Measurements from ENCODE around the gene IGF2. TPM values are rescaled to one million over a fixed set of nuclear protein-coding genes. Genes with fewer than 3 reads are reported as not detected.

The IGF2 gene
- total and polyA plus RNA-seq, 10 of the 15 experiments (the other 5 are each of a cell fraction or from before 2014, with no cell fraction given), result 0.41 TPM; not detected in 9

DNA sequence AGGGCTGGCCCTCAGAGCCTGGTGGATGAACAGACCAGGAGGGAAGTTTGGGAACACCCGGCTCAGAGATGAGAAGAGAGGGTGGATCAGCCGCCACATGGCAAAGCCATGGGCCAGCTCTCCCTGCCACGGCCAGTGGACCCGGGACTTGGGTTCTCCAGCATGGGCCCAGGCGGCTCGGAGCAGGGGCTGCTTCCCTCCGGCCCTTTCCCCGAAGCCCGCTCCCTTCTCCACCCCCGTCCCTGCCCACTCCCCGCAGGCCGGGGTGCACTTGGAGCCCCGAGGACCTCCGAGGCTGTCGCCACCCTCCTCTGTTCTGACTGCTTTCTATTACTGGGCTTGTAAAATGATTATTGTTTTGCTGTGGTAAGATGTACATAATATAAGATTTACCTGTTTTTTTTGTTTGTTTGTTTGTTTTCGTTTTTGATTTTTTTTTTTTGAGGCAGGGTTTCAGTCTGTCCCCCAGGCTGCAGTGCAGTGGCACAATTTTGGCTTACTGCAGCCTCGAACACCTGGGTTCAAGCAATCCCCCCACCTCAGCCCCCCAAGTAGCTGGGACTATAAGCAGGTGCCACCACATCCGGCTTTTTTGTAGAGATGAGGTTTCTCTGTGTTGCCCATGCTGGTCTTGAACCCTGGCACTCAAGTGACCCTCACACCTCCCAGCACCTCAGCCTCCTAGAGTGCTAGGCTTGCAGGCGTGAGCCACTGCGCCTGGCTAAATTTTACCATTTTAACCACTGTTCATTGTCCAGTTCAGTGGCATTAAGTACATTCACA, 43.7 kb upstream of the IGF2 start:
- intact Hi-C loops (cut with micrococcal nuclease; ENCODE audit: unreplicated experiment), result no loop called here
- POLR2A ChIA-PET, result no interaction called here
- DNase-seq (ENCODE audit: low read depth, low spot score) (no peak), ATAC-seq (no peak), FAIRE-seq (no peak)
- H4K20me1 ChIP-seq (ENCODE audit: control insufficient read depth, insufficient read depth), result no peaks in the 10 kb centered on the region
- H3K36me3 ChIP-seq (ENCODE audit: control insufficient read depth in 2 of 2, insufficient read depth in 2 of 2, low read length in 1 of 2), result no peaks in the 10 kb centered on the region
- no peaks in the 10 kb centered on the region for H3K27me3 ChIP-seq (replicated peaks in 1 of 2; ENCODE audit: control insufficient read depth in 2 of 2, insufficient read depth in 2 of 2, low read length in 1 of 2)
- no peaks in the 10 kb centered on the region for H3K9me3 ChIP-seq (replicated peaks; ENCODE audit: control insufficient read depth, insufficient read depth, low read length)
- TF ChIP-seq RCOR1 (conservative IDR thresholded peaks at IDR 0.05; ENCODE audit: low read depth, low read length), result no peak
- in situ Hi-C loops (cut with MboI), result no loop called here
- no peak overlapping the region for H3K9ac ChIP-seq (ENCODE audit: control insufficient read depth, insufficient read depth, low read length)
- WGBS (ENCODE audit: insufficient coverage, insufficient replicate concordance, low lambda C conversion rate, missing lambda C conversion rate), result 39% methylated on average over 17 of the region's 20 CpGs
- H3K27ac ChIP-seq (ENCODE audit: control insufficient read depth, insufficient read depth), result no peak overlapping the region
- H3K4me1 ChIP-seq (ENCODE audit: control insufficient read depth, insufficient read depth, low read length), result no peaks in the 10 kb centered on the region
- no peaks in the 10 kb centered on the region for H3K79me2 ChIP-seq (ENCODE audit: control insufficient read depth, insufficient read depth, low read length)
- RAD21 ChIA-PET (ENCODE audit: unreplicated experiment), result no interaction called here
- H3K4me3 ChIP-seq, result no peak overlapping the region
- no TSS peak for BruUV-seq (replicated peaks)
- CTCF ChIA-PET, result no interaction called here
- H2AFZ ChIP-seq (ENCODE audit: control insufficient read depth, low read depth, low read length), result no peak overlapping the region
- SMC1A ChIA-PET (ENCODE audit: uncharacterized antibody, unreplicated experiment), result no interaction called here
- no peak overlapping the region for H3K4me2 ChIP-seq (ENCODE audit: control insufficient read depth, insufficient read depth)

DNA sequence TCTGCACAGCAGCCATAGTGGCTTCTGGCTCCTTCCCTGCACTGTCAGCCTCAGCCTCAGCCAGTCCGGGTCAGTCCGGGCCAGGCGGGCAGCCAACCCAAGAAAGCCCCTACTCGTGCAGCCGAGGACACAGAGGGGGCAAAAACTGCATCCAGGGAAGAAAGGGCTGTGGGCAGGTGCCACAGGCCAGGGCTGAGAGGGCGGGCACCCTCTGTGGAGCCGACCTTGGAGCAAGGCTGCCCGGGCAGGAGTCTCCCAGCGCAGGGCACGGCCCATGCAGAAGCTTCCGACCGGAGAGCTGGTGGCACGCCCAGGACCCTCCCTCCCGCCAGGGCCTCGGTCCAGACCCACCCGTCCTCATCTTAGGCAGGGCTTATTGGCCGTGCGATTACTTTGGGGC, 42.9 kb upstream of the IGF2 start:
- in situ Hi-C loops (cut with MboI), result no loop called here
- no peak overlapping the region for H3K9ac ChIP-seq (ENCODE audit: control insufficient read depth, insufficient read depth, low read length)
- H3K79me2 ChIP-seq (ENCODE audit: control insufficient read depth, insufficient read depth, low read length), result no peaks in the 10 kb centered on the region
- no peaks in the 10 kb centered on the region for H3K27me3 ChIP-seq (replicated peaks in 1 of 2; ENCODE audit: control insufficient read depth in 2 of 2, insufficient read depth in 2 of 2, low read length in 1 of 2)
- no peaks in the 10 kb centered on the region for H3K4me1 ChIP-seq (ENCODE audit: control insufficient read depth, insufficient read depth, low read length)
- WGBS (ENCODE audit: insufficient coverage, insufficient replicate concordance, low lambda C conversion rate, missing lambda C conversion rate), result 29% methylated on average over 14 of the region's 18 CpGs
- DNase-seq (ENCODE audit: low read depth, low spot score) (no peak), FAIRE-seq (no peak), ATAC-seq (no peak)
- H3K4me3 ChIP-seq, result no peak overlapping the region
- POLR2A ChIA-PET, result no interaction called here
- BruUV-seq (replicated peaks), result no TSS peak
- no peaks in the 10 kb centered on the region for H4K20me1 ChIP-seq (ENCODE audit: control insufficient read depth, insufficient read depth)
- RAD21 ChIA-PET (ENCODE audit: unreplicated experiment), result no interaction called here
- SMC1A ChIA-PET (ENCODE audit: uncharacterized antibody, unreplicated experiment), result no interaction called here
- H3K4me2 ChIP-seq (ENCODE audit: control insufficient read depth, insufficient read depth), result no peak overlapping the region
- CTCF ChIA-PET, result no interaction called here
- intact Hi-C loops (cut with micrococcal nuclease; ENCODE audit: unreplicated experiment), result no loop called here
- no peaks in the 10 kb centered on the region for H3K36me3 ChIP-seq (ENCODE audit: control insufficient read depth in 2 of 2, insufficient read depth in 2 of 2, low read length in 1 of 2)
- no peak overlapping the region for H3K27ac ChIP-seq (ENCODE audit: control insufficient read depth, insufficient read depth)
- H2AFZ ChIP-seq (ENCODE audit: control insufficient read depth, low read depth, low read length), result no peak overlapping the region
- H3K9me3 ChIP-seq (replicated peaks; ENCODE audit: control insufficient read depth, insufficient read depth, low read length), result no peaks in the 10 kb centered on the region
- TF ChIP-seq, protein P1, sequence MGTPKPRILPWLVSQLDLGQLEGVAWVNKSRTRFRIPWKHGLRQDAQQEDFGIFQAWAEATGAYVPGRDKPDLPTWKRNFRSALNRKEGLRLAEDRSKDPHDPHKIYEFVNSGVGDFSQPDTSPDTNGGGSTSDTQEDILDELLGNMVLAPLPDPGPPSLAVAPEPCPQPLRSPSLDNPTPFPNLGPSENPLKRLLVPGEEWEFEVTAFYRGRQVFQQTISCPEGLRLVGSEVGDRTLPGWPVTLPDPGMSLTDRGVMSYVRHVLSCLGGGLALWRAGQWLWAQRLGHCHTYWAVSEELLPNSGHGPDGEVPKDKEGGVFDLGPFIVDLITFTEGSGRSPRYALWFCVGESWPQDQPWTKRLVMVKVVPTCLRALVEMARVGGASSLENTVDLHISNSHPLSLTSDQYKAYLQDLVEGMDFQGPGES (IDR thresholded peaks at IDR 0.05), result no peak
- no peak for TF ChIP-seq SUPT20H (IDR thresholded peaks at IDR 0.05; ENCODE audit: borderline replicate concordance, control insufficient read depth, low read depth, low read length)
- TF ChIP-seq, protein P2, sequence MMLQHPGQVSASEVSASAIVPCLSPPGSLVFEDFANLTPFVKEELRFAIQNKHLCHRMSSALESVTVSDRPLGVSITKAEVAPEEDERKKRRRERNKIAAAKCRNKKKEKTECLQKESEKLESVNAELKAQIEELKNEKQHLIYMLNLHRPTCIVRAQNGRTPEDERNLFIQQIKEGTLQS (IDR thresholded peaks at IDR 0.05; ENCODE audit: borderline replicate concordance, extremely low read depth, low read depth, low read length), result no peak
- no peak for TF ChIP-seq GABPA (IDR thresholded peaks at IDR 0.05; ENCODE audit: low read depth)
- no peak for TF ChIP-seq RB1 (IDR thresholded peaks at IDR 0.05; ENCODE audit: borderline replicate concordance)
- TF ChIP-seq JUND (IDR thresholded peaks at IDR 0.05; ENCODE audit: low read depth, low read length), result no peak
- TF ChIP-seq, protein P3, sequence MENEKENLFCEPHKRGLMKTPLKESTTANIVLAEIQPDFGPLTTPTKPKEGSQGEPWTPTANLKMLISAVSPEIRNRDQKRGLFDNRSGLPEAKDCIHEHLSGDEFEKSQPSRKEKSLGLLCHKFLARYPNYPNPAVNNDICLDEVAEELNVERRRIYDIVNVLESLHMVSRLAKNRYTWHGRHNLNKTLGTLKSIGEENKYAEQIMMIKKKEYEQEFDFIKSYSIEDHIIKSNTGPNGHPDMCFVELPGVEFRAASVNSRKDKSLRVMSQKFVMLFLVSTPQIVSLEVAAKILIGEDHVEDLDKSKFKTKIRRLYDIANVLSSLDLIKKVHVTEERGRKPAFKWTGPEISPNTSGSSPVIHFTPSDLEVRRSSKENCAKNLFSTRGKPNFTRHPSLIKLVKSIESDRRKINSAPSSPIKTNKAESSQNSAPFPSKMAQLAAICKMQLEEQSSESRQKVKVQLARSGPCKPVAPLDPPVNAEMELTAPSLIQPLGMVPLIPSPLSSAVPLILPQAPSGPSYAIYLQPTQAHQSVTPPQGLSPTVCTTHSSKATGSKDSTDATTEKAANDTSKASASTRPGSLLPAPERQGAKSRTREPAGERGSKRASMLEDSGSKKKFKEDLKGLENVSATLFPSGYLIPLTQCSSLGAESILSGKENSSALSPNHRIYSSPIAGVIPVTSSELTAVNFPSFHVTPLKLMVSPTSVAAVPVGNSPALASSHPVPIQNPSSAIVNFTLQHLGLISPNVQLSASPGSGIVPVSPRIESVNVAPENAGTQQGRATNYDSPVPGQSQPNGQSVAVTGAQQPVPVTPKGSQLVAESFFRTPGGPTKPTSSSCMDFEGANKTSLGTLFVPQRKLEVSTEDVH (IDR thresholded peaks at IDR 0.05; ENCODE audit: low read depth, partially characterized antibody), result no peak
- TF ChIP-seq FOXK2 (IDR thresholded peaks at IDR 0.05), result no peak
- TF ChIP-seq, protein P4, sequence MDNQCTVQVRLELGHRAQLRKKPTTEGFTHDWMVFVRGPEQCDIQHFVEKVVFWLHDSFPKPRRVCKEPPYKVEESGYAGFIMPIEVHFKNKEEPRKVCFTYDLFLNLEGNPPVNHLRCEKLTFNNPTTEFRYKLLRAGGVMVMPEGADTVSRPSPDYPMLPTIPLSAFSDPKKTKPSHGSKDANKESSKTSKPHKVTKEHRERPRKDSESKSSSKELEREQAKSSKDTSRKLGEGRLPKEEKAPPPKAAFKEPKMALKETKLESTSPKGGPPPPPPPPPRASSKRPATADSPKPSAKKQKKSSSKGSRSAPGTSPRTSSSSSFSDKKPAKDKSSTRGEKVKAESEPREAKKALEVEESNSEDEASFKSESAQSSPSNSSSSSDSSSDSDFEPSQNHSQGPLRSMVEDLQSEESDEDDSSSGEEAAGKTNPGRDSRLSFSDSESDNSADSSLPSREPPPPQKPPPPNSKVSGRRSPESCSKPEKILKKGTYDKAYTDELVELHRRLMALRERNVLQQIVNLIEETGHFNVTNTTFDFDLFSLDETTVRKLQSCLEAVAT (IDR thresholded peaks at IDR 0.05), result no peak
- no peak for TF ChIP-seq SMC3 (IDR thresholded peaks at IDR 0.05; ENCODE audit: borderline replicate concordance, low read length)

Data from GM12878 (cell line).